ENCODE data around the gene HMGB4. TPM values are rescaled to one million over a fixed set of nuclear protein-coding genes. Genes with fewer than 3 reads are reported as not detected.

HMGB4 gene
- total RNA-seq, 4 donors from 2014 or later: not detected

GRCh38 chr1:33878392-33878791, 14.5 kb downstream of the HMGB4 start:
- 93% methylated on average over 2 of the region's 2 CpGs; no CpG with 5 or more reads in 1 of the 2 donors for WGBS, 2 donors (ENCODE audit: low coverage in 1 of 2)
- H3K36me3 ChIP-seq: no peaks in the 10 kb centered on the region
- H3K4me3 ChIP-seq: no peak overlapping the region
- no peak overlapping the region for H3K27ac ChIP-seq
- no peak for TF ChIP-seq POLR2A (IDR thresholded peaks at IDR 0.05)
- TF ChIP-seq, protein P1, sequence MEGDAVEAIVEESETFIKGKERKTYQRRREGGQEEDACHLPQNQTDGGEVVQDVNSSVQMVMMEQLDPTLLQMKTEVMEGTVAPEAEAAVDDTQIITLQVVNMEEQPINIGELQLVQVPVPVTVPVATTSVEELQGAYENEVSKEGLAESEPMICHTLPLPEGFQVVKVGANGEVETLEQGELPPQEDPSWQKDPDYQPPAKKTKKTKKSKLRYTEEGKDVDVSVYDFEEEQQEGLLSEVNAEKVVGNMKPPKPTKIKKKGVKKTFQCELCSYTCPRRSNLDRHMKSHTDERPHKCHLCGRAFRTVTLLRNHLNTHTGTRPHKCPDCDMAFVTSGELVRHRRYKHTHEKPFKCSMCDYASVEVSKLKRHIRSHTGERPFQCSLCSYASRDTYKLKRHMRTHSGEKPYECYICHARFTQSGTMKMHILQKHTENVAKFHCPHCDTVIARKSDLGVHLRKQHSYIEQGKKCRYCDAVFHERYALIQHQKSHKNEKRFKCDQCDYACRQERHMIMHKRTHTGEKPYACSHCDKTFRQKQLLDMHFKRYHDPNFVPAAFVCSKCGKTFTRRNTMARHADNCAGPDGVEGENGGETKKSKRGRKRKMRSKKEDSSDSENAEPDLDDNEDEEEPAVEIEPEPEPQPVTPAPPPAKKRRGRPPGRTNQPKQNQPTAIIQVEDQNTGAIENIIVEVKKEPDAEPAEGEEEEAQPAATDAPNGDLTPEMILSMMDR (IDR thresholded peaks at IDR 0.05): no peak
- no peak for TF ChIP-seq EP300 (IDR thresholded peaks at IDR 0.05; ENCODE audit: low read depth)
- TF ChIP-seq POLR2AphosphoS5 (IDR thresholded peaks at IDR 0.05): no peak
- in situ Hi-C loops (cut with MboI; ENCODE audit: low pct_ligation_motif_present in 1 of 4, low pct_unique_long_range_greater_than_20kb in 1 of 4, low sequenced_read_pairs in 3 of 4) (no loop called here), intact Hi-C loops (cut with DNase I; ENCODE audit: low total_unique reads) (no loop called here)
- H3K4me1 ChIP-seq: no peaks in the 10 kb centered on the region
- no peaks in the 10 kb centered on the region for H3K9me3 ChIP-seq
- no peak for DNase-seq
- H3K27me3 ChIP-seq: no peaks in the 10 kb centered on the region

- Histone ChIP-seq H3K27ac (no peak overlapping the region), H3K36me3 (no peaks in the 10 kb centered on the region), H3K4me3 (no peak overlapping the region), H3K27me3 (no peaks in the 10 kb centered on the region), H3K4me1 (no peaks in the 10 kb centered on the region), H3K9me3 (no peaks in the 10 kb centered on the region)
- intact Hi-C loops (cut with DNase I; ENCODE audit: low total_unique reads) (no loop called here), in situ Hi-C loops (cut with MboI; ENCODE audit: low pct_ligation_motif_present in 1 of 4, low pct_unique_long_range_greater_than_20kb in 1 of 4, low sequenced_read_pairs in 3 of 4) (no loop called here)
- WGBS, 2 donors (ENCODE audit: low coverage in 1 of 2): 51 to 52% methylated on average over 2 of the region's 2 CpGs
- TF ChIP-seq POLR2A (IDR thresholded peaks at IDR 0.05): no peak
- TF ChIP-seq, protein P1 (IDR thresholded peaks at IDR 0.05): no peak
- TF ChIP-seq POLR2AphosphoS5 (IDR thresholded peaks at IDR 0.05): no peak
- no peak for TF ChIP-seq EP300 (IDR thresholded peaks at IDR 0.05; ENCODE audit: low read depth)
- no peak for DNase-seq
These were observed 16.4 kb downstream of the HMGB4 start for GRCh38 chr1:33880305-33880704.

GRCh38 chr1:33886496-33886895, 22.6 kb downstream of the HMGB4 start:
- 32% methylated on average over 5 of the region's 5 CpGs; no CpG with 5 or more reads in 1 of the 2 donors for WGBS, 2 donors (ENCODE audit: low coverage in 1 of 2)
- Histone ChIP-seq H3K4me3 (no peak overlapping the region), H3K36me3 (no peaks in the 10 kb centered on the region), H3K27me3 (no peaks in the 10 kb centered on the region), H3K27ac (no peak overlapping the region), H3K4me1 (peaks cover 0 to 7% (median 0%) of the 10 kb centered on the region in 4 donors), H3K9me3 (no peaks in the 10 kb centered on the region)
- no peak for DNase-seq
- no peak for TF ChIP-seq EP300 (IDR thresholded peaks at IDR 0.05; ENCODE audit: low read depth)
- no peak for TF ChIP-seq POLR2AphosphoS5 (IDR thresholded peaks at IDR 0.05)
- no peak for TF ChIP-seq POLR2A (IDR thresholded peaks at IDR 0.05)
- TF ChIP-seq, protein P1 (IDR thresholded peaks at IDR 0.05): no peak
- intact Hi-C loops (cut with DNase I; ENCODE audit: low total_unique reads) (no loop called here), in situ Hi-C loops (cut with MboI; ENCODE audit: low pct_ligation_motif_present in 1 of 4, low pct_unique_long_range_greater_than_20kb in 1 of 4, low sequenced_read_pairs in 3 of 4) (no loop called here)

DNA sequence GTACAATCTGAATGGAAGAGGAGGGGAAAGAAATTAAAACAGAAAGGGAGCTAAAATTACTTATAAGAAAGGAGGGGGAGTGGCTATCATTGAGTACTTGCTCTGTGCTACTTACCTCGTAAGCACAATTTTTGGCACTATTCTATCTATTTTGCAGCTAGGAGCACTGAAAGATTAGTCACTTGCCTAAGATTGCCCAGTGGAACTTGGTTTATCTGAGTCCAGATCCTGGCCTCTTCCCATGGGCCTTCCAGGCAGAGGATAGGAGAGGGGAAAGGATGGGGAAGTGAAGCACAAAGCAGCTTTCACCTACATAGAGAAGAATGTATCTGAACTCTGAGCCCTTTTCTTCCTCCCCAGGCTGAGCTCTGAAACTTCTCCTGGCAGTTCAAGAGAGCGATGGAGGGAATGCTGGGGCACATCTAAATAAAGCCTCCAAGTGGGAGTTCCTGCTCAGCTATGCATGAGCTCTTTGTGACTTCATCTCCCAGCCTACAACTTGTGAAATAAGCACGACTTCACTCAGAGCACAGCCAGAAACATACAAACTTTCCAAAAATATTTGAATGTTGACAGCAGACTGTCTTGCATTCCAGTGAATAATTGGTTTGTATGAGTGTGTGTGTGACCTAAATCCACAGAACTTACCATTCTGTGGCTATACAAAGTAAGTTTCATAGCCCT, 29.4 kb downstream of the HMGB4 start:
- DNase-seq: no peak
- 43 to 62% methylated on average over 1 to 3 of the region's 3 CpGs for WGBS, 2 donors (ENCODE audit: low coverage in 1 of 2)
- no peaks in the 10 kb centered on the region for H3K4me1 ChIP-seq
- no peaks in the 10 kb centered on the region for H3K36me3 ChIP-seq
- H3K4me3 ChIP-seq: no peak overlapping the region
- TF ChIP-seq EP300 (IDR thresholded peaks at IDR 0.05; ENCODE audit: low read depth) (no peak), POLR2AphosphoS5 (IDR thresholded peaks at IDR 0.05) (no peak), POLR2A (IDR thresholded peaks at IDR 0.05) (no peak)
- TF ChIP-seq, protein P1 (IDR thresholded peaks at IDR 0.05): no peak
- H3K9me3 ChIP-seq: no peaks in the 10 kb centered on the region
- peak overlapping the region in 3 of 4 donors; percentile 34 to 40 (median 37) for H3K27ac ChIP-seq
- in situ Hi-C loops (cut with MboI; ENCODE audit: low pct_ligation_motif_present in 1 of 4, low pct_unique_long_range_greater_than_20kb in 1 of 4, low sequenced_read_pairs in 3 of 4) (no loop called here), intact Hi-C loops (cut with DNase I; ENCODE audit: low total_unique reads) (no loop called here)
- H3K27me3 ChIP-seq: no peaks in the 10 kb centered on the region
